HG02798 (cell line): ENCODE data around the gene IL20.

Experiments used
- ATAC-seq: cut with Tn5 transposase; IDR thresholded peaks from one replicate; pipeline ENCODE4 v1.9.1; 2021; ENCODE audit warnings: mild to moderate bottlenecking; ENCODE audit not compliant: unreplicated experiment, poor library complexity

IL20 gene, protein sequence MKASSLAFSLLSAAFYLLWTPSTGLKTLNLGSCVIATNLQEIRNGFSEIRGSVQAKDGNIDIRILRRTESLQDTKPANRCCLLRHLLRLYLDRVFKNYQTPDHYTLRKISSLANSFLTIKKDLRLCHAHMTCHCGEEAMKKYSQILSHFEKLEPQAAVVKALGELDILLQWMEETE

GRCh38 chr1:206864939-206865671 is at the start of gene IL20:
IL20 (plus strand) TSS chr1:206865623; CDS start chr1:206865853, 230 bp downstream.
- peak; percentile 48 for ATAC-seq

DNA sequence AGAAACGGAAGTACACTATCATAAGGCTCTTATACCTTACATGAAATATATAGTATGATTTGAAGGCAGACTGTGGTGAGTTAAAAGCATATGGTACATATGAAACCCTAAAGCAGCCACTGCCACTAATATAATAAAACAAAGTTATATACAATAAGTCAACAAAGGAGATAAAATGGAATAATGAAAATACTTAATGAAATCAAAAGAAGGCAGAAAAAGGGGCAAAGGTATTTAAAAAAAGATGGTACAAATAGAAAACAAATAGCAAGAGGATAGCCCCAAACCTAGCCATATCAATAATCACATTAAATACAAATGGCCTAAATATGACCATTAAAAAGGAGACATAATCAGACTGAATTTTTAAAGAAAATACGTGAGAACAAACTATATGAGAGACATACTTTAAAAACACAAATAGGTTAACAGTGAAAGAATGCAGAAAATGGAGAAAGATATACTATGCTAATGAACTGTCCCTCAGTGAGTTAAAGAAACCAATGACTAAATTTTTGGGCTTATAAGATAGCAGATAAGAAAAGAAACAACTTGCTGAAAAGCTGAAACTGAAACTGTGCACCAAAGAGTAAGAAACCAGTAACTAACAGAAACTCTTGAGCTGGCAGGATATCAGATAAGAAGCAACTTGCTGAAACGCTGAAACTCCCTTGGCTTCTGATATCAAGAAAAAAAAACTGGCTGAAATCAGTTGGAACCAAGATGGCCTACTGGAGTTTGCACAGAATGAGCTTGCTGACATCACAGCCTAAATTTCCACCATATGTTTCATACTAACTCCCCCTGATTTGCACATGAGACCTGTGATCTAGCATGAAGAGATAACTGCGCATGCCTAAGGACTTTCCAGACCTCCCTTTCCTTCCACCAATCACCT is 48.8 kb upstream of the IL20 start:
- peak; percentile 84 for ATAC-seq

DNA sequence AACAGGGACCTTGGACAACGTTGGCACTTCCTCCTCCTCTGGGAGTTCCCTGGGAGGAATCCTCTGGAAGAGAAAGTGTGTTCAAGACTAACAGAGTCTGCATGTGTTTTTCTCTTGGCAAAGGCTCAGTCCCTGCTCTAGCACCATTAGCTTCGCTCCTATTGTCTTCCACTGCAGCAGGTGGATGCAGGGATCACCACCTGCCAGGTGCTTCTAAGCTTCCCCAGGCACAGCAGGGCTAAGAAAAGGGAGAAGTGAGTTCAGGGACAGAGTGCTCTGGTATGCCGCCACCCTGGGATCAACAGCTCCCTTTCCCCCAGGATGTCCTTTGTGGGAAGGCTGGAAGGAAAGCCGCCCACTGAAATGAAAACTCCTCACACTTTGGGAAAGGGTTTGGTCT is 43.9 kb upstream of the IL20 start:
- ATAC-seq, result no peak

GRCh38 chr1:206823727-206824126 is 41.7 kb upstream of the IL20 start:
- no peak for ATAC-seq

GRCh38 chr1:206824331-206824730 is 41.1 kb upstream of the IL20 start:
- no peak for ATAC-seq

GRCh38 chr1:206826394-206826793 is 39.0 kb upstream of the IL20 start:
- no peak for ATAC-seq

DNA sequence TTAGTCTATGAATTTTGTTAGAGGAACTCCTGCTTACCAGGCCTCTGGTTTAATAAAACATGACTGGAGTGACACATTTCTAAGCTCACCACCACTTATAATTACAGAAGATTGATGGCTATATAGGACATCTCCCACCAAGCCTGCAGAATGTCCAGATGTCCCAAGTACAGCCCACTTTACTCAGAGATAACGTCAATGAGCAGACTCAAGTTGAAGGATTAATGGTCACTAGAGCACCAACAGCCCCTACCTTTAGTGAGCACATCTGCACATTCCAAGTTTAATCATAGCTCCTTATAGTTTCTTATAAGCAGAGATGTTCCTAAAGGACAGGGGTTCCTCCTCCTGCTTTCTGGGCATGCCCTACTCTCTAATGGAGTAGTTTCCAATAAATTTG is 37.4 kb upstream of the IL20 start:
- no peak for ATAC-seq

GRCh38 chr1:206828765-206829164 is 36.7 kb upstream of the IL20 start:
- ATAC-seq, result no peak

DNA sequence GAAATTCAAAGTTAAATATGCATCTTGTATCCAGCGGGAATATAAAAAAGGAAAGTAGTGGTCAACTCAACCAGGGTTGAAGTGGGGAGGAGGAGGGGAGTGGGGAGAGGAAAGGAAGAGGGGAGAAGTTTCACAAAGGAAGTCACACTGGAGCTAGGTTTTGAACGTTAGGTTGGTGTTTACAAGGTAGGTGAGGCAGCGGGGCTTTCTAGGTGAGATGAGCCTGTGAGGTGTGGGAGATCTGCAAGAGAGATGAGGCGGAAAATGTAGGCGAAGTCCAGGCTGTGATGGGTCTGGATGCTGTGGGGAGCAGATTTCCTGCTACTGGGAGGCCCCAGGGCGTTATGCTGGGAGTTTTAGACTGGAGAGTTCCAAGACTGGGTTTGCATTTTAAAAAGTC is 36.1 kb upstream of the IL20 start:
- ATAC-seq, result no peak

- no peak for ATAC-seq
These were observed 35.5 kb upstream of the IL20 start for GRCh38 chr1:206829875-206830274.

DNA sequence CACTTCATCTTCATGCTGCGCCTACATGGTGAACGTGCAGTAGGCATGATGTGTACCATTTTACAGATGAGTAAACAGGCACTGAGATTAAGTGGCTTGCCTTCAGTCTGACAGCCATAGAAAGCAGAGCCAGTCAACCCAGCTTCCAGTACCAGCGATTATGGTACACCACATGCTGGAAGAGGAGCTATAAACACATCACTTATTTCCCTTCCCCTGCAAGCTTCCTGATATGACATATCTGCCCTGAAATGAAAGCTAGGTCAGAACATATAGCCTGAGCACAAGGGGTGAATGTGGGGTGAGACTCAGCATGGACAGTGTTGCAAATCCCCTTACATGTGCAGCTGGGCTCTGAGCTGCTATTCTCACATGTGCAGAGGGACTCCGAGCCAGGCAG is 33.8 kb upstream of the IL20 start:
- no peak for ATAC-seq

GRCh38 chr1:206832352-206832880 is 33.0 kb upstream of the IL20 start:
- no peak for ATAC-seq

DNA sequence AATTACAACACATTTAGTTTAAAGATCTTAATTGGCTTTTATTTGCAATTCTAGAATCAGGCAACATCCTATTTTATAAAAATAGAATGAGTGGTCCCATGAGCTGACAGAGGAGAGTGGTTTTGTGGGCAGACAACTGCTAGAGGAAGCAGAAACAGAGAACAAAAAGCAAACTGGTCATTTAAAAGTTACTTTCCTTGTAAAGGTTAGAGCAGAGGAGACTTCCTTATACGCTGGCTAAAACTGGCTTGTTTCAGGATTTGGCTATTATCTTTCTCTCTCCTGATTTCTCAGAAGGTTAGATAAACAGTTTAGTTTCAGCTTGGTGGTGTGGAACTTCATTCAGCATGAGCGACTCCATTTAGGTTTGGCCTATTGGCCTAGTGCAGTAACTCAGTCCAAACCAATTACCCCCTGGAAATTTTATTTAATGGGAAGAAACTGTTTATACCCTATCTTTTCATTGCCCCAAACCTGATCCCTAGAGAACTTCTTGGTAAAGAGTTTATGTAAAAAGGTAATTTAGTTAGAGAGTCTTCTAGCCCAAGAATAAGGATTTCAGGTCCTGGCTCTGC is 32.2 kb upstream of the IL20 start:
- ATAC-seq, result no peak

DNA sequence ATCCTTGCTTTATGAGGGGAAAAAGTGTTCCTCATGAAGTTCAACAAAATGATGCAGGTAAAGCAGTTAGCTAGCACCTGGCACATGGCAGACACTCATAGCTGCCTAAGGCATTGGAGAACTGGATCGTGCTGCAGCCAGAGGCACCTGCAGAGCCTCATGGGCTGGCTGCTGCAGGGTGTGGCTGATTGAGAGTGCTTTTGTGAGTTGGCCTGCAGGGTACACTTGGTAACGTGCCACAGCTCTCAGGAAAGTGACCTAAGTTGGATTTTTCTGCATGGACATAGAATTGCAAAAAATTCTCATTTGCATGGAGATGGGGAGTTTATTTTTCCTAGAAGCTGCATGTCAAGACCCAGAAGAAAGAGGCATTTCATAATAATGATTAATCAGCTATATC is 31.6 kb upstream of the IL20 start:
- no peak for ATAC-seq

- no peak for ATAC-seq
These were observed 31.2 kb upstream of the IL20 start for GRCh38 chr1:206834217-206834616.

- no peak for ATAC-seq
These were observed 30.7 kb upstream of the IL20 start for GRCh38 chr1:206834711-206835110.

GRCh38 chr1:206835186-206835585 is 30.2 kb upstream of the IL20 start:
- ATAC-seq, result no peak

DNA sequence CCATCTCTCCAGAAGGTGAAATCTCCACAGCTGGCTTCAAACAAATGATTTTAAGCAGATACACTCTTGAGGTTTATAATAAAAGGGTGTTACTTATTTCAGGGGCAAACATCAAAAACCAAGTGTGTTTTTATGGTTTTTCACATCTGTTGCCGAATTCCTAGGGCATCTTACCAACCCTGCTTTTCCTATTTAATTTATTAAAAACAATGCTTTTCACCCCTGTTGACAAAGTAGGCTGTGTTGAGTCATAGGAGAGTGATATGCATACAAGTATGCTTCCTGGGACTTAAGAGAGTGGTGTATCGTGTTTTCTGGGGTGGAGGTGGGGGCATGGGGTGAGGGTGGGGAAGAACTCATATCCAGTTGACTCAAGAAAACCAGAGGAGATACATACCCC is 29.3 kb upstream of the IL20 start:
- ATAC-seq, result no peak

- no peak for ATAC-seq
These were observed 26.3 kb upstream of the IL20 start for GRCh38 chr1:206839006-206839560.

GRCh38 chr1:206839857-206840256 is 25.6 kb upstream of the IL20 start:
- no peak for ATAC-seq
